CD4-positive, alpha-beta T cell treated with Interleukin-6 for 4 hours (primary cell): ENCODE results near the gene BSPRY.

Experiments used
- DNase-seq: peaks from one replicate; pipeline ENCODE4 v3.0.0-alpha.2; 2020; ENCODE audit warnings: mixed read lengths

Gene BSPRY

GRCh38 chr9:113349445-113350094 is at the start of gene BSPRY:
Gene BSPRY (plus strand): TSS chr9:113349541. CDS start chr9:113349580, 39 bp downstream.
- DNase-seq, result peak; percentile 43

- DNase-seq, result no peak
Observed at GRCh38 chr9:113299800-113300292, 49.5 kb upstream of the BSPRY start.

- no peak for DNase-seq
Observed at GRCh38 chr9:113301548-113301947, 47.8 kb upstream of the BSPRY start.

GRCh38 chr9:113302792-113303418 is 46.4 kb upstream of the BSPRY start, which contains the start of gene RNF183:
Gene RNF183 (minus strand): TSS chr9:113303376. CDS start chr9:113298184, 5,192 bp downstream.
- DNase-seq, result no peak

GRCh38 chr9:113306566-113306965 is 42.8 kb upstream of the BSPRY start:
- no peak for DNase-seq

GRCh38 chr9:113307396-113307975 is 41.9 kb upstream of the BSPRY start:
- DNase-seq, result no peak

- DNase-seq, result peak; percentile 40
Observed at GRCh38 chr9:113309204-113309813, 40.0 kb upstream of the BSPRY start.

- DNase-seq, result no peak
Observed at GRCh38 chr9:113310538-113310937, 38.8 kb upstream of the BSPRY start.

GRCh38 chr9:113311961-113312360 is 37.4 kb upstream of the BSPRY start:
- no peak for DNase-seq

- DNase-seq, result no peak
Observed at GRCh38 chr9:113313261-113313660, 36.1 kb upstream of the BSPRY start.

- no peak for DNase-seq
Observed at GRCh38 chr9:113315231-113315630, 34.1 kb upstream of the BSPRY start.

- DNase-seq, result no peak
Observed at GRCh38 chr9:113316030-113316429, 33.3 kb upstream of the BSPRY start.

- no peak for DNase-seq
Observed at GRCh38 chr9:113317777-113318176, 31.6 kb upstream of the BSPRY start.

GRCh38 chr9:113319054-113319453 is 30.3 kb upstream of the BSPRY start:
- DNase-seq, result no peak

GRCh38 chr9:113320051-113320450 is 29.3 kb upstream of the BSPRY start:
- DNase-seq, result no peak

- DNase-seq, result no peak
Observed at GRCh38 chr9:113322671-113323070, 26.7 kb upstream of the BSPRY start.

- DNase-seq, result no peak
Observed at GRCh38 chr9:113326230-113326629, 23.1 kb upstream of the BSPRY start.

GRCh38 chr9:113328045-113328782 is 21.1 kb upstream of the BSPRY start:
- no peak for DNase-seq

- no peak for DNase-seq
Observed at GRCh38 chr9:113331780-113332179, 17.6 kb upstream of the BSPRY start.

- DNase-seq, result no peak
Observed at GRCh38 chr9:113337714-113338113, 11.6 kb upstream of the BSPRY start.

GRCh38 chr9:113340011-113340699 is 9.2 kb upstream of the BSPRY start, which contains the start of gene WDR31:
Gene WDR31 (minus strand): TSS chr9:113340275. CDS start chr9:113332022, 8,253 bp downstream.
- DNase-seq, result peak; percentile 82
